ENCODE results near the gene FLT3. TPM values are rescaled to one million over a fixed set of nuclear protein-coding genes. Genes with fewer than 3 reads are reported as not detected.

FLT3 gene
- total and polyA plus RNA-seq, 12 donors: 0.06 to 1.0 (median 0.26) TPM

GRCh38 chr13:28137596-28137995 is 37.2 kb upstream of the FLT3 start:
- Histone ChIP-seq H3K4me1 (replicated peaks in 1 of 2) (peaks cover 6 to 25% of the 10 kb centered on the region in 2 donors), H3K27ac (peak overlapping the region; percentile 75 to 99 (median 96)), H3K9me3 (replicated peaks in 1 of 3) (no peaks in the 10 kb centered on the region), H3K27me3 (no peaks in the 10 kb centered on the region), H3K36me3 (replicated peaks in 1 of 2) (no peaks in the 10 kb centered on the region), H3K4me3 (peak overlapping the region in 3 of 4 donors; percentile 76 to 96 (median 90))
- 0 to 2% (median 1%) methylated on average over 11 of the region's 11 CpGs for WGBS, 4 donors
- TF ChIP-seq CTCF (IDR thresholded peaks at IDR 0.05) (no peak), POLR2A (IDR thresholded peaks at IDR 0.05) (no peak)
- DNase-seq: peak in 2 of 7 donors; percentile 15 to 32
- intact Hi-C loops (cut with DNase I): loop anchor here in 1 of 2 donors (10.0 kb wide), 1 partner anchor 497 kb away; no protein-coding TSS in a partner anchor

DNA sequence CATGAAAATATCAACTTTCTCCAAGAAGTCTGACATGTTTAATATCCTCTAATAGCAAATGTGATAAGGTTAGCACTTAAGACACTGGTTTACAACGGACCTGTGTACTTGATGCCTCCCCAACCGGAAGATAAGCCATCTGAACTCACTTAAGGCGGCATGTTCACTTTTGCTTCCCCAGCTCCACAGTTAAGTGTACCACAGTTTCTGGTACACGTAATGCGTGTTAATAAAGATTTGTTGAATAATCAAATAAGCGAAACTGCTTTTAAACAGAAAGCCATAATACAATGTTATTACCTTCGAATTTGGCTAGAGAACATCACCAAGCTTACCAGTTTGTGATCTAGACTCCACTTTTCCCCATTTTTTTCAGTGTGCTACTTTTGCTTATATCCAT is 36.5 kb upstream of the FLT3 start:
- Histone ChIP-seq H3K27me3 (no peaks in the 10 kb centered on the region), H3K27ac (peak overlapping the region in 1 of 5 donors; percentile 94), H3K4me1 (replicated peaks in 1 of 2) (peaks cover 6 to 22% of the 10 kb centered on the region in 2 donors), H3K4me3 (peak overlapping the region in 2 of 4 donors; percentile 90 to 96), H3K36me3 (replicated peaks in 1 of 2) (no peaks in the 10 kb centered on the region), H3K9me3 (replicated peaks in 1 of 3) (no peaks in the 10 kb centered on the region)
- TF ChIP-seq POLR2A (IDR thresholded peaks at IDR 0.05) (no peak), CTCF (IDR thresholded peaks at IDR 0.05) (no peak)
- intact Hi-C loops (cut with DNase I): loop anchor here in 1 of 2 donors (10.0 kb wide), 1 partner anchor 498 kb away; no protein-coding TSS in a partner anchor
- WGBS, 4 donors: 48 to 52% (median 50%) methylated on average over 7 of the region's 7 CpGs
- no peak for DNase-seq

DNA sequence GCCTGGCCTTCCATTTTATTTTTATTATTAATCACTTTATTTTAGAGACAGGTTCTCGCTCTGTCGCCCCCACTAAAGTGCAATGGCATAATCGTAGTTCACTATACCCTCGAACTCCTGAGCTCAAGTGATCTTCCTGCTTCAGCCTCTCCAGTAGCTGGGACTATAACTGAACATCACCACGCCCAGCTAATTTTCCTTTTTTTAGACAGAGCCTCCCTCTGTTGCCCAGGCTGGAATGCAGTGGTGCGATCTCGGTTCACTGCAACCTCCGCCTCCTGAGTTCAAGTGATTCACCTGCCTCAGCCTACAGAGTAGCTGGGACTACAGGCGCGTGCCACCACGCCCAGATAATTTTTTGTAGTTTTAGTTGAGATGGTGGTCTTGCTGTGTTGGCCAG is 31.3 kb upstream of the FLT3 start:
- 88 to 92% (median 89%) methylated on average over 11 of the region's 11 CpGs for WGBS, 4 donors
- TF ChIP-seq CTCF (IDR thresholded peaks at IDR 0.05): no peak
- TF ChIP-seq POLR2A (IDR thresholded peaks at IDR 0.05): no peak
- no peaks in the 10 kb centered on the region for H3K36me3 ChIP-seq (replicated peaks in 1 of 2)
- no peak overlapping the region for H3K4me3 ChIP-seq
- no peaks in the 10 kb centered on the region for H3K27me3 ChIP-seq
- H3K27ac ChIP-seq: no peak overlapping the region
- H3K9me3 ChIP-seq (replicated peaks in 1 of 3): no peaks in the 10 kb centered on the region
- H3K4me1 ChIP-seq (replicated peaks in 1 of 2): no peaks in the 10 kb centered on the region
- intact Hi-C loops (cut with DNase I): loop anchor here in 1 of 2 donors (10.0 kb wide), 1 partner anchor 503 kb away; no protein-coding TSS in a partner anchor
- DNase-seq: no peak

DNA sequence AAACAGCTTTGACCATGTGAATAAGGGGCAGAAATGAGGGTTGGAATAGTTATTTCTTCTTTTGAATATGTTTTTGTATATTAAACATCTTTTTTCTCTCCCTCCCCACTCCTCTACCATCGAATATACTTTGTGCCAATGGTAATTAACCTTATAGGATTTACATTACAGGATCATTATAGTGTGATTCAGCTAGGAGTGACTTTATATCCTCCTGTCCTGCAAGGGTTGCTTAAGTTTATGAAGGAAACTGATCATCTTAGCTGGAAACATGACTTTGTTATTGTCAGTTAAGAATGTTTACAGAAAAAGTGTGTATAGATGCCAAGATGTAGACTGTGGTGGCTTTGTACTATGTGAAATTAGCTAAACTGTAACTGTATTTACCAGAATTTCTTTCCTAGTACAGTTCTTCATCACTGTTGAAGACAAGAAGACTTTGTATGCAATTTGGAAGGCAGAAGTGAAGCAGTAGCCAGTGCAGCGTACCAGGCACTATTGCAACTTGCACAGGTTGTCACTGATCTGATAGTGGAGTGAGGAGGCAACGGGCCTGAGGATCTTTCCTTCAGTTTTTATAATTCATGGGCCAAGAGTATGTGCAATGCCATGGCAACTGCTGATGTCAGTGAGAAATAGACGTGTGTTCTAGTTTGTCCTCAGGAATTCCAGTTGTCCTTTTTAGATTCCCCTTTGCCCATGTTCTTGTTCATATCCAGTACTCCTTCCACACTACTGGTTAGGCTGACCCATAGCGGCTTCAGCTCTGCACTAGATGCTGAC is 29.7 kb upstream of the FLT3 start:
- H3K27me3 ChIP-seq: no peaks in the 10 kb centered on the region
- no peaks in the 10 kb centered on the region for H3K36me3 ChIP-seq (replicated peaks in 1 of 2)
- no peak overlapping the region for H3K27ac ChIP-seq
- intact Hi-C loops (cut with DNase I): loop anchor here in 1 of 2 donors (10.0 kb wide), 1 partner anchor 505 kb away; no protein-coding TSS in a partner anchor
- no peak for DNase-seq
- no peak for TF ChIP-seq CTCF (IDR thresholded peaks at IDR 0.05)
- TF ChIP-seq POLR2A (IDR thresholded peaks at IDR 0.05): no peak
- H3K4me1 ChIP-seq (replicated peaks in 1 of 2): no peaks in the 10 kb centered on the region
- 53 to 65% (median 55%) methylated on average over 5 of the region's 5 CpGs for WGBS, 4 donors
- no peaks in the 10 kb centered on the region for H3K9me3 ChIP-seq (replicated peaks in 1 of 3)
- no peak overlapping the region for H3K4me3 ChIP-seq

Data from adrenal gland (tissue), 12 donors.